Subcutaneous abdominal adipose tissue (tissue), 5 donors: ENCODE results near the gene PDZD8.

Experiments used
- H3K27ac ChIP-seq: one replicate; pipeline ENCODE4 v1.7.0; 2013; ENCODE audit warnings: low read depth, mild to moderate bottlenecking, inconsistent platforms, low read length, moderate library complexity
- H3K27me3 ChIP-seq, 5 donors: one replicate each; pipeline ENCODE4 v1.7.0; 2013; ENCODE audit warnings: low read length in 5 of 5, inconsistent platforms in 1 of 5; ENCODE audit not compliant: control insufficient read depth in 5 of 5, insufficient read depth in 4 of 5
- H3K36me3 ChIP-seq, 5 donors: one replicate each; pipeline ENCODE4 v1.7.0; 2013; ENCODE audit warnings: low read length in 5 of 5; ENCODE audit not compliant: control insufficient read depth in 5 of 5, insufficient read depth in 5 of 5
- H3K4me1 ChIP-seq, 5 donors: one replicate each; pipeline ENCODE4 v1.7.0; 2013; ENCODE audit warnings: low read length in 5 of 5, mild to moderate bottlenecking in 3 of 5, moderate library complexity in 1 of 5; ENCODE audit not compliant: control insufficient read depth in 5 of 5, insufficient read depth in 5 of 5
- H3K4me3 ChIP-seq, 5 donors: one replicate each; pipeline ENCODE4 v1.7.0; 2013; ENCODE audit warnings: low read length in 5 of 5, low read depth in 1 of 5
- H3K9ac ChIP-seq, 5 donors: one replicate each; pipeline ENCODE4 v1.7.0; 2013; ENCODE audit warnings: low read length in 5 of 5, mild to moderate bottlenecking in 4 of 5, moderate library complexity in 3 of 5
- H3K9me3 ChIP-seq, 5 donors: one replicate each; pipeline ENCODE4 v1.7.0; 2013; ENCODE audit warnings: low read length in 5 of 5; ENCODE audit not compliant: control insufficient read depth in 5 of 5
- donor health status: healthy.
- donor health status: healthy.
- donor health status: healthy.
- donor health status: healthy.
- donor health status: healthy.

Gene PDZD8

DNA sequence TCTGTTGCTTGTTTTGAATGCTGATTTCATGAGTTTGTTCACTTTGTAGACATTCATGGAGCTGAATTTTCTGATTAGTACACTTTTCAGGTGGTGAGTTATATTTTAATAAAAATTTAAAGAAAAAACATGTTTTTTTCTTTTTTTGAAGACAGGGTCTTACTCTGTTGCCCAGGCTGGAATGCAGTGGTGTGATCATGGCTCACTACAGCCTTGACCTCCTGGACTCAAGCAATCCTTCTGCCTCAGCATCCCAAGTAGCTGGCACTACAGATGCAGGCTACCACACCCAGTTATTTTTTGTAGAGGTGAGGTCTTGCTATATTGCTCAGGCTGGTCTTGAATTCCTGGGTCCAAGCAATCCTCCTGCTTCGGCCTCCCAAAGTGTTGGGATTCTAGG is 23.7 kb downstream of the PDZD8 start:
- Histone ChIP-seq H3K9me3 (no peaks in the 10 kb centered on the region), H3K27ac (no peak overlapping the region), H3K9ac (no peak overlapping the region), H3K27me3 (no peaks in the 10 kb centered on the region), H3K4me3 (no peak overlapping the region), H3K4me1 (peaks cover 0 to 6% (median 0%) of the 10 kb centered on the region in 5 donors), H3K36me3 (no peaks in the 10 kb centered on the region)

DNA sequence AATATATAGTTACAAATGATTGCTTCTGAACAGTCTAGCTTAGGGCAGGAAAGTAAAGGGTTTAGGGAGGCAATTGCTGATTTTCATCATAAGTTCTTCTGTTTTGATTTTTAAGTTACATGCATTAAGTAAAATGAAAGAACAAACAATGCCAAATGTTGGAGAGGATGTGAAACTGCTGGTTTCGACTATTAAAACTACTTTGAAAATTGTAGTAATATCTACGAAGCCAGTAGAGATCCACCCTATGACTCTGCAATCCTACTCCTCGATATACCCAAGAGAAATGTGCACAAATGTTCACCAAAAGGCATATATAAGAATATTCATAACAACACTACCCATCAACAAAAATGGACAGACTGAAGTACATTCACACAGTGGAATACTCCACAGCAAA is 24.3 kb downstream of the PDZD8 start:
- Histone ChIP-seq H3K27ac (no peak overlapping the region), H3K4me1 (peaks cover 0 to 6% (median 0%) of the 10 kb centered on the region in 5 donors), H3K9ac (no peak overlapping the region)

DNA sequence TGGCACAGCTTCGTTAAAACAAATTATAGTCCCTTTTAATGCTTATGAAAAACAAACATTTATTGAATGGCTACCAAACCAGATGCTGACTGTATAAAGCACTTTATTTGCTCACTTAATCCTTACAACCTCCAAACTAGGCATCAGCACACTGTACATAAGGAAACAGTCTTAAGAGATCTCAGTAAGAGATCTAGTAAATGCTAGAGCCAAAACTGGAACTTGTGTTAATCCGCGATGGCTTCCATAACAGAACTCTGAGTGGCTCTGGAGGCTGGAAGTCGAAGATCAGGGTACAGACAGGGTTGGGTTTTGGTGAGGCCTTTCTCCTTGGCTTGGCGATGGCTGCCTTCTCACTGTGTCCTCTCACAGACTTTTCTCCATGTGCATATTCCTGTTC is 27.0 kb downstream of the PDZD8 start:
- Histone ChIP-seq H3K9ac (no peak overlapping the region), H3K27ac (no peak overlapping the region), H3K9me3 (no peaks in the 10 kb centered on the region), H3K4me1 (peaks cover 0 to 6% (median 5%) of the 10 kb centered on the region in 5 donors), H3K27me3 (no peaks in the 10 kb centered on the region), H3K36me3 (no peaks in the 10 kb centered on the region), H3K4me3 (no peak overlapping the region)

More for the DNA sequence above, 24.3 kb downstream of the PDZD8 start:
- H3K4me3 ChIP-seq = no peak overlapping the region
- H3K36me3 ChIP-seq = no peaks in the 10 kb centered on the region
- no peaks in the 10 kb centered on the region for H3K27me3 ChIP-seq
- H3K9me3 ChIP-seq = no peaks in the 10 kb centered on the region

DNA sequence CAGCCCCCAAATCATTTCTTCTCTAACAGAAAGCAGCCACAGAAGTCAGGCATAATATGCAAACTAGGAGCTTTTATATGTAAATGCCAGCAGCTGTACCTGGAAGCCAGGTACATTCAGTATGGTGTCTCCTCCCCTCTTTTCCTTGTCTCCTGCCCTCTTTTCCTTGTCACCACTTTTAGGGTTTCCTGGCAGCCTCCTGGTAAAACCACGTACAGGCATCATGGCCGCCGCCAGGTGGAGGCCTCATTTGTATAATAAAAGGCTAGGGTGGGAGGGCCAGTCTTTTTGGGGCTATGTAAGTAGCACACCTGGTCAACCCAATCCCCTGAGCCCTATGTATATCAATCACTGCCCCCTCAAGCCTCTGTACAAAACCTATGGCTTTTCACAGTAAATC is 28.7 kb downstream of the PDZD8 start:
- no peak overlapping the region for H3K4me3 ChIP-seq
- no peak overlapping the region for H3K9ac ChIP-seq
- H3K4me1 ChIP-seq = peaks cover 0 to 13% (median 8%) of the 10 kb centered on the region in 5 donors
- no peak overlapping the region for H3K27ac ChIP-seq
- H3K36me3 ChIP-seq = no peaks in the 10 kb centered on the region
- no peaks in the 10 kb centered on the region for H3K9me3 ChIP-seq
- H3K27me3 ChIP-seq = no peaks in the 10 kb centered on the region

DNA sequence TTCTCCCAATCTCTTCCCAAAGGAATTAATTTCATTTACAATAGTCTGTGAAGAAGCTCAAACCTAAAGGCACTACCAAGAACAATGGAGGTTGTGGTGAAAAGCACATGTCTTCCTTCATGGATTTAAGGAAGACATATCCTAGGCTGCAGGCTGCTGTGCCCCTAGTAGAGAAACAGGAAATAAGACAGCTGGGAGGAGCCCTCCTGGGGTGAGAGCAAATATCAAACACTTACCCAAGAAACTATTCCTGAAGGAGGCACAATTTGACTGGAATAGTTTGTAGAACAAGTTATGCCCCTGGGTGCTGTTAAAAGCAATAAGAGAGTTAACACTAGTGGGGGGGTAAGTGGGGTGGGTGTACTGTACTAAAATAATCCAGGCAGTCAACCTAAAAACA is 30.1 kb downstream of the PDZD8 start:
- H3K4me3 ChIP-seq = no peak overlapping the region
- H3K27me3 ChIP-seq = no peaks in the 10 kb centered on the region
- peaks cover 0 to 2% (median 0%) of the 10 kb centered on the region in 5 donors for H3K36me3 ChIP-seq
- no peak overlapping the region for H3K27ac ChIP-seq
- H3K9ac ChIP-seq = no peak overlapping the region
- H3K9me3 ChIP-seq = no peaks in the 10 kb centered on the region
- peaks cover 0 to 13% (median 8%) of the 10 kb centered on the region in 5 donors for H3K4me1 ChIP-seq

DNA sequence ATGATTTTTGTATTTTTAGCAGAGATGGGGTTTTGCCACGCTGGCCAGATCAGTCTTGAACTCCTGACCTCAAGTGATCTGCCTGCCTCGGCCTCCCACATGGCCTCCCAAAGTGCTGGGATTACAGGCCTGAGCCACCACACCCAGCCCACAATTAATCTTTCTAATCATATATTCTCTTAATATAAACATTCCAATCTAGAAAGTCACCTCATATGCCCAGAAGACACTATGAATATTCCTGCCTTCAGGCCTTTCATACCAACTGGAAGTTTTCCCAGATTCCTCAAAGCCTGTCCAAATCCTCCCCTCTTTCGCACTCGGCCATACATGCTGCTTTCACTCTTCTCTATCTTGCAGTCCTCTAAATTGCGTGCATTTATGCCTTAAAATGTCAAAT is 32.6 kb downstream of the PDZD8 start:
- no peak overlapping the region for H3K27ac ChIP-seq
- H3K9ac ChIP-seq = no peak overlapping the region
- H3K27me3 ChIP-seq = no peaks in the 10 kb centered on the region
- H3K9me3 ChIP-seq = no peaks in the 10 kb centered on the region
- H3K4me1 ChIP-seq = peaks cover 0 to 8% (median 7%) of the 10 kb centered on the region in 5 donors
- H3K4me3 ChIP-seq = no peak overlapping the region
- H3K36me3 ChIP-seq = peaks cover 0 to 2% (median 0%) of the 10 kb centered on the region in 5 donors

DNA sequence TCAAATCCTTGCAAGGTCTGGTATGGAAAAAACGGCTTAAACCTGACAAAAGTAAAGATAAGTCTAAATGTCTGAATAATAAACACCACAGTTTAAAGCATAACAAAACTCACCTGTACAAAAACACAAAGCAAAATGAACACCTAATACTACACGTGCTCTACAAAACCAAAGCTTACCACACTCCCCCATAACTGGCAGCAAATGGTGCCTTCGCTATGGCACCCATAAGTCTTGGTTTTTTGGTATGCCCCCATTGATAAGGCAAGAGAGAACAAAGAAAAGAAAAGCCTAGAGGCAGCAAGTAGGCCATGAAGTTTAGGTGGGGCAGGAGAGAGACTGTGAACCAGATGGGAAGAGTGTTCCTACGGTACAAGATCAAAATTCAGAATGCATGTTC is 34.2 kb downstream of the PDZD8 start:
- Histone ChIP-seq H3K9ac (peak overlapping the region in 1 of 5 donors; percentile 11), H3K27ac (no peak overlapping the region), H3K9me3 (no peaks in the 10 kb centered on the region), H3K4me1 (peaks cover 0 to 8% (median 7%) of the 10 kb centered on the region in 5 donors), H3K27me3 (no peaks in the 10 kb centered on the region), H3K36me3 (peaks cover 0 to 2% (median 0%) of the 10 kb centered on the region in 5 donors), H3K4me3 (no peak overlapping the region)

DNA sequence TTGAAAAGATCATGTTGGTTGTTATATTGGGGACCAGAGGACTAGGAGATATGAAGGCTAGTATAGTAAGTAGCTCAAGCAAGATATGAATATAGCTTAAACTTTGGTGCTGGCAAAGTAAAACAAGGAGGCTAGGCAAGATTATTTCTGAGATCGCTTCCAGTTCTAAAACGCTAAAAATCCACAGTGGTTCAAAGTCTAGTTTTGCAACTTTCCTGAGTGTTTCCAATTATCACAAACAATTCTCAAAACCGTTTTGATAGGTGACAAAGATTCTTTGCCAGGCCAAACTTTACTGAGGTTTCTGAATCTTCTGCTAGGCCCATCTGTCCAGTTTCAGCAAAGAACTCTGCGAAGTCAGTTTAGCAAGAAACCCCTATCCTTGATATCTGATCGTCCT is 35.3 kb downstream of the PDZD8 start:
- Histone ChIP-seq H3K27ac (no peak overlapping the region), H3K9me3 (peaks cover 0 to 2% (median 0%) of the 10 kb centered on the region in 5 donors), H3K36me3 (peaks cover 0 to 2% (median 0%) of the 10 kb centered on the region in 5 donors), H3K4me1 (peaks cover 0 to 8% (median 3%) of the 10 kb centered on the region in 5 donors), H3K9ac (no peak overlapping the region), H3K27me3 (no peaks in the 10 kb centered on the region), H3K4me3 (no peak overlapping the region)

DNA sequence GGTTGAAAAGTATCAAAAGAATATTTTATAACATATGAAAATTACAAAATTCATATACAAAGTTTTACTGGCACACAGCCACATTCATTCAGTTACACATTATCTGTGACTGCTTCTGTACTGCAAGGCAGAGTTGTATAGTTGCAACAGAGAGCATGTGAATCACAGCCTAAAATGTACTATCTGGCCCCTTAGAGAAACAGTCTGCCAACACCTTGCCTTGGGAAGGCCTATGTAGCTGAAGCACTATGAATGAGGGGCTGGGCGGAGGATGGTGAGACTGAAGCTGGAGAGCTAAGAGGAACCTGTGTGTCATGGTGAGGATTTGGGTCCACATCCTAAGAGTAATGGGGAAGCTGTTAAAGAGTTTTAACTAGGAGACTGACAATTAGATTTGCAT is 35.7 kb downstream of the PDZD8 start:
- Histone ChIP-seq H3K27ac (no peak overlapping the region), H3K9ac (no peak overlapping the region), H3K27me3 (no peaks in the 10 kb centered on the region), H3K36me3 (peaks cover 0 to 2% (median 0%) of the 10 kb centered on the region in 5 donors), H3K4me1 (peaks cover 0 to 8% (median 2%) of the 10 kb centered on the region in 5 donors), H3K4me3 (no peak overlapping the region), H3K9me3 (peaks cover 0 to 5% (median 0%) of the 10 kb centered on the region in 5 donors)

DNA sequence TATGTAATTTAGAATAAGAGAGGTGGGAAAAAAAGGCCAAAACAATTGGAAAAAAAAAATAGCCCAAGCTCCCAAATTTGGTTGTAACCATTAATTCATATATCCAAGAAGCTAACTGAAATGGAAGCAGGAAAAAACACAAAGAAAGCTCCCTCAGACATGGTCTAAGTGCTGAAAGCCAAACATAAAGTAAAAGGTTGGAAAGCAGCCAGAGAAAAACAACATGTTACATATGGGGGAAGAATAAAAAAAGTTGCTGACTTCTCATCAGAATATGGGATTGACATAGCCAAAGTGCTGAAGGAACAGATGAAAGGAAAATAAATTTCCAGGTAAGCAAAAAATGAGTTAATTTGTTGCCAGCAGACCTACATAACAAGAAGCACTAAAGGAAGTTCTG is 40.3 kb downstream of the PDZD8 start:
- H3K36me3 ChIP-seq = no peaks in the 10 kb centered on the region
- no peaks in the 10 kb centered on the region for H3K4me1 ChIP-seq
- H3K4me3 ChIP-seq = no peak overlapping the region
- H3K9me3 ChIP-seq = peaks cover 0 to 12% (median 2%) of the 10 kb centered on the region in 5 donors
- no peaks in the 10 kb centered on the region for H3K27me3 ChIP-seq
- no peak overlapping the region for H3K9ac ChIP-seq
- no peak overlapping the region for H3K27ac ChIP-seq

DNA sequence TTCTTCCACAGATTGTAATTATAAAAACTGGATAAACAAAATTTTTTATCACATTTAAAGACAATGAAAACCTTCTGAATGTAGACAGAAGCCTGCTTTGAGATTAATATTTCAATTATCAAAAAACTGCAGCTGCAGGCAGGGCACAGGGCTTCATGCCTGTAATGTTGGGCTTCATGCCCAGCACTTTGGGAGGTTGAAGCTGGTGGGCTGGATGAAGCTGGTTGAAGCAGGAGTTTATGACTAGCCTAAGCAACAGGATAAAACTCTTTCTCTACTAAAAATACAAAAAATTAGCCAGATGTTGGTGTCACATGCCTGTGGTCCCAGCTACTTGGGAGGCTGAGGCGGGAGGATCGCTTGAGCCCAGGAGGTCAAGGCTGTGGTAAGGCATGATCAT is 41.2 kb downstream of the PDZD8 start:
- Histone ChIP-seq H3K36me3 (no peaks in the 10 kb centered on the region), H3K27me3 (no peaks in the 10 kb centered on the region), H3K9ac (no peak overlapping the region), H3K9me3 (peaks cover 0 to 12% (median 2%) of the 10 kb centered on the region in 5 donors), H3K4me1 (no peaks in the 10 kb centered on the region), H3K27ac (no peak overlapping the region), H3K4me3 (no peak overlapping the region)
